T-helper 2 cell (primary cell): Measurements from ENCODE around the gene SPIRE1.
"Not testable (repeated sequence)": the region's sequence is repeated elsewhere in the genome, so short reads cannot be mapped to it uniquely, and the experiment has no call there.

Source experiments
- DNase-seq, 5 experiments: peaks; one replicate each; pipeline versions ENCODE4 v3.0.0 to v3.0.0-alpha.2; 2012 to 2022

Gene SPIRE1

GRCh38 chr18:12481915-12482314, 176.0 kb downstream of the SPIRE1 start:
- not testable (repeated sequence) for DNase-seq

DNA sequence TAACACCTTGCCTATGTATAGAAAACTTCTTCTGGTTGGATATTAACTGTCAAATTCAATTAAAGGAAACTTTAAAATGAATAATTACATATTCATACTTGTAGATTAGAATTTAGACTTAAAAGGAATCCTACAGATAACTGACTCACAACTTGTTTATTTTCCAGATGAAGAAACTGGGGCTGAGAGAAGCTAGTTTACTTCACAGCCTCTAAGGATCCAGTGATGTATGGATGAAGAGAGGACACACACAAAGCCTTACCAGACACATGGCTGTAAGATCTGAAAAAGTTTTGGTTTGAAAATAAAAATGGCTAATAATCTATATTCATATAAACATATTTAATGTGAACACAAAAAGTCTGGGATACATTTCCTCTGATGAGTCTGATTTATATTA, 177.9 kb downstream of the SPIRE1 start:
- no peak for DNase-seq

GRCh38 chr18:12479536-12479935, 178.4 kb downstream of the SPIRE1 start:
- no peak for DNase-seq

DNA sequence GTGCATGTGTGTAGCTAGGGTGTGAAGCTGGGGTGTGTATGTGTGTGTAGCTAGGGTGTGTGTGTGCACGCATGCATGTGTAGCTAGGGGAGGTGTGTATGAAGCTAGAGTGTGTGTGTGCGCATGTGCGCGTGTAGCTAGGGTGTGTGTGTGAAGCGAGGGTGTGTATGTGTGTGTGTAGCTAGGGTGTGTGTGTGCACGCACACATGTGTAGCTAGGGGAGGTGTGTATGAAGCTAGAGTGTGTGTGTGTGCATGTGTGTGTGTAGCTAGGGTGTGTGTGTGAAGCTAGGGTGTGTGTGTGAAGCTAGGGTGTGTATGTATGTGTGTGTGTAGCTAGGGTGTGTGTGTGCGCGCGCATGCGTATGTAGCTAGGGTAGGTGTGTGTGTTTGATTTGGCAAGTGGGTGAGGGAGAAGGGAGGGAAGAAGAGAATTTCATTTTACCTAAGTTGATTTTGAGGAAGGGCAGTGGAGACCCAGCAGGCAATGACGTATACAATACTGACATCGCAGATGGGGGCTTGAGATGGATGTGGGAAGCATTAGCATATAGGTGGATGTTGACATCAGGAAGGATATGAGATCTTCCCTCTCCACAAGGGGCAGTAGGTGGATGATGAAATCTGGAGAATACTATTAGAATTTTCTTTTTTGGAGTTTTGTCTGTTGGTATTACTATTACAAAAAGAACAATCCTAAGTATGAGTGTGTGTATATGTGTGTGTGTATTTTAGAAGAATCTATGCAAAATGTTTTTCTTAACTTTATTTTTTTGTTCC, 179.4 kb downstream of the SPIRE1 start:
- no peak for DNase-seq

DNA sequence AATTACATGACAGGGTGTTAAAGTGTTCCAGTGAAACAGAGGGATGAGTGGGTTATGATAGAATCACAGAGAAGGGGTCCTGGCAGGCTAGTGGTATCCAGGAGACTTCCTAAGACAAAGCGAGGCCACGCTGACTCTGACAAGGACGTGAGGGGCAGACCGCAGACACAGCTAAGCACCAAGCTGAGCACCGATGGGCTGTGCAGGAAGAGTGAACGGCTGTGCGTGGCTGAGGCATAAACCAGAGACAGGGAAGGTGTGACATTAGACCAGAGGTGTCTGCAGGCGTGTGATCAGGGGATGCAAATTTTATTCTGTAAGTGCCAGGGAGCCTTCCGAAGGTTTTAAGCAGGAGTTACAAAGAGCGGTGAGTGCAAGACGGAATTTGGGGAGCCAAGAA, 180.3 kb downstream of the SPIRE1 start:
- DNase-seq, result no peak

- peak in 1 of 5 experiments; percentile 50 for DNase-seq
These were observed 181.0 kb downstream of the SPIRE1 start for GRCh38 chr18:12476955-12477354.

- no peak for DNase-seq
These were observed 183.0 kb downstream of the SPIRE1 start for GRCh38 chr18:12474876-12475275.

DNA sequence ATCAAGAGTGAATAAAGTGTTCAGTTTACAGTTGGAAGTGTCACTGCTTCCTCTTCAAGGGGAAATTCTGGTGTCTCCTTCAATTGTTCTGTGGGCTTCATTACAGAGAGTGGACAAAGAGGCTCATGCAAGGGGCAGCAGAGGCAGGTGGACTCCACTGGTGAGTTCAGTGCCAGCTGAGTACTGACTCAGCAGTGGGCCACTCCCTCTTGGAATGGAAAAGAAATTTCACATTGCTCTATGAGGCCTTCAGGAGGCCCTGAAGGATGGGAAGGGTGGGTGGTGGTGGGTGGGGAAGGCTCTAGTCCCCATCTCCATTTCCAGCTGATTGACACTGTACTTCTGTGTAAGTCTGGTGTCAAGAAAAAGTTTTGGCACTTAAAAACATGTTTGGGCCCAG, 183.8 kb downstream of the SPIRE1 start:
- no peak for DNase-seq

DNA sequence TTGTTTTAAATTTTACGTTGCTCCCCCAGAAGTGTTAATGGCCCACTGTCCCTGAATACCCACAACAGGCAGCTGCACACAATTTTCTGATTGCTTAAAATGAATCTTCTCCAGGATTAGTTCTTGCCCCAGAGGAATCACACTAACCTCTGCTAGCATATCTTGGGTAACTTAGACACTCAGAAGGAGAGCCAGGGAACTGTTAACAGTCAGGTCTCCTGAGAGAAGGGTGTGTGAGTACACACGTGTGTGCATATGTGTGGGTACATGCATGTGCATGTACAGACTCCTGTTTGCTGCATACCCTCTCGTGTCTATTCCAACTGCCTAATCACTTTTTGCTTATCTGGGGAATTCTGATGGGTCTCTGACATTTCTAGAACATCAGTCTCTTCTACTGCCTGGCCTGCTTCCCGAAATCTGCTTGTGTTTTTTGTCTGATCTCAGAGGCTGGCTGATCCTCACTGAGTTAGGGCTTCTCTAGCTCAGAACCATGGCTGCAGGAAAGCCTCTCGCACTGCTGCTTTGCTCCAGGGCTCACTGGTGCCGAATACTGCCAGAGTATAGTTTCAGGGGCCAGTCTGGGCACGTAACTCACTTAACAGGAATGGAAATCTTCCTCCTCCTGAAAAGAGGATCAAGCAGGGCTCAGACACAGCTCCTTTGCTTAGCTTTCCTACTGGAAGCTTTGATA, 187.4 kb downstream of the SPIRE1 start:
- DNase-seq, result no peak

- DNase-seq, result no peak
These were observed 189.5 kb downstream of the SPIRE1 start for GRCh38 chr18:12468445-12468844.

GRCh38 chr18:12464731-12465130, 193.2 kb downstream of the SPIRE1 start:
- DNase-seq, result no peak

GRCh38 chr18:12463191-12463590, 194.7 kb downstream of the SPIRE1 start:
- DNase-seq, result no peak

DNA sequence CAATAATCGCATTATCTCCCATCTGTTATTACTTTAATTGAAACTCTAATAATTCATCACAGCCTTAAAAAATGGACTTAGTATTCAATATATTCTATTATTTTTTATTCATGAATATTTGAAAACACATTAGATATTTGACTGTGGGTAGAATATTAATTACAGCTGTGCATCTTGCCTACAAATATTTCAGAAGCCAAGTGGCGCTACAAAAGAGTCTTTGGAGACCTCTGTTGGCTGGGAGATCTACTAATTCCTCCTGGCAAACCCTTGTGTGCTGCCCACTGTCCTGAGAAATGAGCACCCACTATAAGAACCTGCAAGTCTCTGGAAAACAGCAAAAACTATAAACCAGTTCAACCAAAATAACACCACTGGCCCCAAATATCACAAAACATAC, 195.7 kb downstream of the SPIRE1 start:
- DNase-seq, result no peak

GRCh38 chr18:12461326-12461725, 196.6 kb downstream of the SPIRE1 start:
- DNase-seq, result no peak

GRCh38 chr18:12460874-12461273, 197.0 kb downstream of the SPIRE1 start:
- no peak for DNase-seq

- no peak for DNase-seq
These were observed 199.1 kb downstream of the SPIRE1 start for GRCh38 chr18:12458771-12459170.

GRCh38 chr18:12456441-12456840, 201.5 kb downstream of the SPIRE1 start:
- DNase-seq, result no peak

- no peak for DNase-seq
These were observed 202.4 kb downstream of the SPIRE1 start for GRCh38 chr18:12455496-12455895.

- DNase-seq, result no peak
These were observed 205.1 kb downstream of the SPIRE1 start for GRCh38 chr18:12452784-12453183.

- DNase-seq, result no peak
These were observed 206.5 kb downstream of the SPIRE1 start for GRCh38 chr18:12451428-12451827.

DNA sequence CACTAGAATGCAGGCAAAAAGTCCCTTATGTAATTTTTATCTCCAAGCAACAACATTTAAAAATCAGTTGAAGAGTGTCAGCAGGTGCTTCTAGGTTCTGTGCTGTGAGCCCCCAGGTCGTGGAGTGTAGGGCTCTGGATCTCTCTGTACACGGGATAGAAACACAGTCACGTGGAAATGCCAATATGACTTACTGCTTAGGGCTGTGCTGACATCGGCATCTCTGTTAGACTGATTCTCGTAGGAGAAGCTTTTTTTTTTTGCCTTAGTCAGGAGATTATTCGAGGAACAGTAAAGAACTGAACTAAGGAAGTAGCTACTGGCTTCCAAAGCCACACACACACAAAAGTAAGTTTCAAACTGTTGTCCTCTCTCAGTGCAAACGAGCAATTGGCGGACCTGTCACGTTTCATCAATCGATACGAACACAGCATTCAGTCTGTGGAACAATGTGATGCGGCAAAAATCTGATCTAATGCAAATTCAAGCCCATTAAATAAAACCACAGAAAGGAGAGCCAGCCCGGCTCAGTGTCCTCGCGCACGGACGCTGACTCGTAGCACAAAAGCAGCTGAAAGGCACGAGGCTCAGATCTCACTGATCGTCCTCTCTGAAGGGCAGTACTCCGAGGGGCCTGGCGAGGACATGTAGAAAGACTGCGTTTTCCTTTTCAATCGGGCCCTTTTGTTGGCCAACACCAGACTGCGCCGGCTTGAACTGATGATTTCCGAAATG, 208.7 kb downstream of the SPIRE1 start:
- DNase-seq, result no peak

DNA sequence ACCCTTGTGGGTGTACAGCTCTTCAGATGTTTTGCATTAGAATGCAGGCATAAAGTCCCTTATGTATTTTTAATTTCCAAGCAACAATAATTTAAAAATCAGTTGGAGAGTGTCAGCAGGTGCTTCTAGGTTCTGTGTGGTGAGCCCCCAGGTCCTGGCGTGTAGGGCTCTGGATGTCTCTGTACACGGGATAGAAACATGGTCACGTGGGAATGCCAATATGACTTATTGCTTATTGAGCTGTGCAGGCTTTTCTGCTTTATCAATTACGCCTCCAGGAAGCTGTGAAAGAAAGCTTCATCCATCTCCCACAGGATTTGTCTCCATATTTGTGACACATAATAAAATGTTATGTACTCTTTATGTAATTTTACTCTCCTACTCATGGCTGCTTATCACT, 212.4 kb downstream of the SPIRE1 start:
- DNase-seq, result no peak

DNA sequence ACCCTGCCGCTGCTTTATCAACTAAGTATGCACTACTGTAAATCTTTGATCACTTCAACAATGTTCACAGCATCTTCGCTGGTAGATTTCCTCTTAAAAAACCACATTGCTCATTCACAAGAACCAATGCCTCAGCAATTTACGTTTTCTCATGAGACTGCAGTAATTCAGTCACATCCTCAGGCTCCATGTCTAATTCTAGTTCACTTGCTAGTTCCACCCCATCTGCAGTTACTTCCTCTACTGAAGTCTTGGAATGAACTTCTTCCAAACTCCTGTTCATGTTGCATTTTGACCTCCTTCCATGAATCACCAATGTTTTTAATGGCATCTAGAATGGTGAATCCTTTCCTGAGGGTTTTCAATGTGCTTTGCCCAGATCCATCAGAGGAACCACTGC, 214.4 kb downstream of the SPIRE1 start:
- DNase-seq, result peak in 1 of 5 experiments; percentile 75

- DNase-seq, result no peak
These were observed 215.0 kb downstream of the SPIRE1 start for GRCh38 chr18:12442946-12443345.
